Suppressor macrophage treated with lipopolysaccharide for 4 hours (primary cell): Measurements from ENCODE around the gene PCDHGB5.
A peak's percentile ranks its signal among the peaks of the same experiment; 100 is the strongest.
"Not testable (repeated sequence)": the region's sequence is repeated elsewhere in the genome, so short reads cannot be mapped to it uniquely, and the experiment has no call there.

Source experiments
- DNase-seq: peaks from one replicate; pipeline ENCODE4 v3.0.0-alpha.2; 2020

The PCDHGB5 gene

DNA sequence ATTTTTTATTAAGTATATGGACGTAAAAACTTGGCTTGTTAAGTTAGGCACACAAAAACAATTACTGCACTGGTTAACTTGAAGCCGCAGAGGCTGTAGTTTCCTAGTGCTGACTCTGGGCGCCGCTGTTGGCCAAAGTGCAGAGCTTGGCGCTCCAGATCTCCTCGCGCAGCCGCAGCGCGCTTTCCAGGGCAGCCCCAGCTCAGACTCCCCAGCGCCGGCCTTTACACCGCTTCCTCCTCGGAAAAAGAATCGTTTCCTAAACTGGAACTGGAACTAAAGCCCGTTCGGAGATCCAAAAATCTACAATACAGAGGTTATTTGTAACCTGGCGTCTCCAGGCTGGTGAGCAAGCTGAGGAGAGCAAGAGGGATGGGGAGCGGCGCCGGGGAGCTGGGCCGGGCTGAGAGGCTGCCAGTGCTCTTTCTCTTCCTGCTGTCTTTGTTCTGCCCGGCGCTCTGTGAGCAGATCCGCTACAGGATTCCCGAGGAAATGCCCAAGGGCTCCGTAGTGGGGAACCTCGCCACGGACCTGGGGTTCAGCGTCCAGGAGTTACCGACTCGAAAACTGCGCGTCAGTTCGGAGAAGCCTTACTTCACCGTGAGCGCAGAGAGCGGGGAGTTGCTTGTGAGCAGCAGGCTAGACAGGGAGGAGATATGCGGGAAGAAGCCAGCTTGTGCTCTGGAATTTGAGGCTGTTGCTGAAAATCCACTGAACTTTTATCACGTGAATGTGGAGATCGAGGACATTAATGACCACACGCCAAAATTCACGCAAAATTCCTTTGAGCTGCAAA is at the start of gene PCDHGB5:
TSS of gene PCDHGB5 (plus strand) at position 192 of the 796 bp plus-strand sequence. CDS start at position 373, 181 bp downstream.
- peak; percentile 51 for DNase-seq

DNA sequence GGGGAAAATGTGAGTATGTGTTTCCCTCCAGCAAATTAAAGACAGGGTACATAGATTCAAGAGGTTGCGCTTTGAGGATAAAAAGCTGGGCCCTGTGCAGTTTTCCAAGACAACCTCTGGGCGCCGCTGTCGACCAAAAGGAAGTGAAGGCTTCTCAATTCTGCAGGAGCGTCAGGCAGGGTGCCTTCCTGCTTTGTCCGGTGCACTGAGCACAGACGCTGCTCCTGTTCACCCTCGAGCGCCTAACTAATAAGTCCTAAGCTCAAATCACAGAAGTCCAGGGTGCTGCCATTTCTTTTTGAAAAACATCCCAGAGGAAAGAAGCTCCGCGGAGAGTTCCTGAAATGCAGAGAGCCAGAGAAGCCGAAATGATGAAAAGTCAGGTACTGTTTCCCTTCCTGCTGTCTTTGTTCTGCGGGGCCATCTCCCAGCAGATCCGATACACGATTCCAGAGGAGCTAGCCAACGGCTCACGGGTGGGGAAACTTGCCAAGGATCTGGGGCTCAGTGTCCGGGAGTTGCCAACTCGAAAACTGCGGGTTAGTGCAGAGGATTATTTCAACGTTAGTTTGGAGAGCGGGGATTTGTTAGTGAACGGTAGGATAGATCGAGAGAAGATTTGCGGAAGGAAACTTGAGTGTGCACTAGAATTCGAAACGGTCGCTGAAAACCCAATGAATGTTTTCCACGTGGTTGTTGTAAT is 47.7 kb upstream of the PCDHGB5 start, which contains the start of gene PCDHGB1:
TSS of gene PCDHGB1 (plus strand) at position 183 of the 703 bp plus-strand sequence. CDS start at position 345, 162 bp downstream.
- DNase-seq: no peak

DNA sequence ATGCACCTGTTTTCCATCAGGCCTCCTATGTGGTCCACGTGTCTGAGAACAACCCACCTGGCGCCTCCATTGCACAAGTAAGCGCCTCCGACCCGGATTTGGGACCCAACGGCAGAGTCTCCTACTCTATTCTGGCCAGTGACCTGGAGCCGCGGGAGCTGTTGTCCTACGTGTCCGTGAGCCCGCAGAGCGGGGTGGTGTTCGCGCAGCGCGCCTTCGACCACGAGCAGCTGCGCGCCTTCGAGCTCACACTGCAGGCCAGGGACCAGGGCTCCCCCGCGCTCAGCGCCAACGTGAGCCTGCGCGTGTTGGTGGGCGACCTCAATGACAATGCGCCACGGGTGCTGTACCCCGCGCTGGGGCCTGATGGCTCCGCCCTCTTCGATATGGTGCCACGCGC is 46.2 kb upstream of the PCDHGB5 start:
- no peak for DNase-seq

DNA sequence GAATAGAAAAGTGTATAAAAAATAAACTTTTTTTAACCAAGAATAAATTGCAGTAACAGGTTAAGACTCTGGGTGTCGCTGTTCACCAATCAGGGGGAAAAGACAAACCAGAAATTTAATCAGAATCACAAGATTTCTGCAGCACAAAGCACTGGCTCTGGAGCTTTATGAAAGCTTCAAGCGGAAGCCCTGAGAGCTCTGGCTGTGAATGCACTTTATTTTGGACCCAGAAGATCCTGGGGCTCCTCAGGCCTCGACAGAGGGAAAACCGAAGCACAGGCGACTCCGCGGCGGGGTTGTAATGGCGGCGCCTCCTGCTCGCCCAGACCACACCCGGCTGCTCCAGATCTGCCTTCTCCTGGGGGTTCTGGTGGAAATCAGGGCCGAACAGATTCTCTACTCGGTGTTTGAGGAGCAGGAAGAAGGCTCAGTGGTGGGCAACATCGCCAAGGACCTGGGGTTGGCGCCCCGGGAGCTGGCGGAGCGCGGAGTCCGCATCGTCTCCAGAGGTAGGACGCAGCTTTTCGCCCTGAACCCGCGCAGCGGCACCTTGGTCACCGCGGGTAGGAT is 42.8 kb upstream of the PCDHGB5 start, which contains the start of gene PCDHGA4:
TSS of gene PCDHGA4 (plus strand) at position 122 of the 570 bp plus-strand sequence. CDS start at position 209, 87 bp downstream.
- no peak for DNase-seq

DNA sequence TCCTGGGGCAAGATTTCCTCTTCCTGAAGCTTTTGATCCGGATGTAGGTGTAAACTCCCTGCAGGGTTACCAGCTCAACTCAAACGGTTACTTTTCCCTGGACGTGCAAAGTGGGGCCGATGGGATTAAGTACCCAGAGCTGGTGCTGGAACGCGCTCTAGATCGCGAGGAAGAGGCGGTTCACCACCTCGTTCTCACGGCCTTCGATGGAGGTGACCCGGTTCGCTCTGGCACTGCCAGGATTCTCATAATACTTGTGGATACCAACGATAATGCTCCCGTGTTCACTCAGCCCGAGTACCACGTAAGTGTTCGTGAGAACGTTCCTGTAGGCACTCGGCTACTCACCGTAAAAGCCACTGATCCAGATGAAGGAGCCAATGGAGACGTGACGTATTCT is 42.1 kb upstream of the PCDHGB5 start:
- no peak for DNase-seq

DNA sequence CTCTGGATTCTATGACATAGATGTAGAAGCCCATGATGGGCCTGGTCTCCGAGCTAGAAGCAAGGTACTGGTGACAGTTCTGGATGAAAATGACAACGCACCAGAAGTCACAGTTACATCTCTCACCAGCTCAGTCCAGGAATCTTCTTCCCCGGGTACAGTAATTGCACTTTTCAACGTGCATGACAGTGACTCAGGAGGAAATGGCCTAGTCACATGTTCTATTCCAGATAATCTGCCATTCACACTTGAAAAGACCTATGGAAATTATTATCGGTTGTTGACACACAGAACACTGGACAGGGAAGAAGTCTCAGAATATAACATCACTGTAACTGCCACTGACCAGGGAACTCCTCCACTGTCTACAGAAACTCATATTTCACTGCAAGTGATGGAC is 41.6 kb upstream of the PCDHGB5 start:
- DNase-seq: no peak

DNA sequence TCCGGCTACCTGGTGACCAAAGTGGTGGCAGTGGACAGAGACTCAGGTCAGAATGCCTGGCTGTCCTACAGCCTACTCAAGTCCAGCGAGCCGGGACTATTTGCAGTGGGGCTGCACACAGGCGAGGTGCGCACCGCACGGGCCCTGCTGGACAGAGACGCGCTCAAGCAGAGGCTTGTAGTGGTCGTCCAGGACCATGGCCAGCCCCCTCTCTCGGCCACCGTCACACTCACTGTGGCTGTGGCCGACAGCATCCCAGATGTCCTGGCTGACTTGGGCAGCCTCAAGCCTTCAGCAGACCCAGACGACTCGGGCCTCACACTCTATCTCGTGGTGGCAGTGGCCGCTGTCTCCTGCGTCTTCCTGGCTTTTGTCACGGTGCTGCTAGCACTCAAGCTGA is 40.8 kb upstream of the PCDHGB5 start:
- DNase-seq: no peak

DNA sequence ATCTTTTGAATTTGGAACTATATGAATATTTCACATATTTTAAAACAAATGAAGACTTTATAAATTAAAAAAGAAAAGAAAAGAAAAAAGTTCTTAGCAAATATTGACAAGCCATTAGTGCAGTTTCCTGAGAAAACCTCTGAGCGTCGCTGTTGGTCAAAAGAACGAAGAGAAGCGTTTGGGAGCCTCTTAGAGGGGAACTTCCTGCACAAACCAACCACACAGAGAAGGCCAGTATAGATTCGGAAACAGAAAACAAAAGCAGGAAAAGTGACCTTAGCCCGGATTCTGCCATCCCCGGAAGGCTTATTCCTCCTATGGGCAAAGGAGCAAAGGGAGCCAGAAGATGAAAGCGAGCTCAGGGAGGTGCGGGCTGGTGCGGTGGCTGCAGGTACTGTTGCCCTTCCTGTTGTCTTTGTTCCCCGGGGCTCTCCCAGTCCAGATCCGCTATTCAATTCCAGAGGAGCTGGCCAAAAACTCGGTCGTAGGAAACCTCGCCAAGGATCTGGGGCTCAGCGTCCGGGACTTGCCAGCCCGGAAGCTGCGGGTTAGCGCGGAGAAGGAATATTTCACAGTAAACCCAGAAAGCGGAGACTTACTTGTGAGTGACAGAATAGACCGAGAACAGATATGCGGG is 37.8 kb upstream of the PCDHGB5 start, which contains the start of gene PCDHGB2:
TSS of gene PCDHGB2 (plus strand) at position 205 of the 637 bp plus-strand sequence. CDS start at position 347, 142 bp downstream.
- peak; percentile 29 for DNase-seq

DNA sequence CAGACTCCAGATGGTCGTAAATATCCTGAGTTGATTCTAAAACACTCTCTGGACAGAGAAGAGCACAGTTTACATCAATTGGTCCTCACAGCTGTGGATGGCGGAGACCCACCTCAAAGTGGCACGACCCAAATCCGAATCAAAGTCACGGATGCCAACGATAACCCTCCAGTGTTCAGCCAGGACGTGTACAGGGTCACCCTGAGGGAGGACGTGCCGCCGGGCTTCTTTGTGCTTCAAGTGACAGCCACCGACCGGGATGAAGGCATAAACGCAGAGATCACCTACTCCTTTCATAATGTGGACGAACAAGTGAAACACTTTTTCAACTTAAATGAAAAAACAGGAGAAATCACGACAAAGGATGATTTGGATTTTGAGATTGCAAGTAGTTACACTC is 37.1 kb upstream of the PCDHGB5 start:
- no peak for DNase-seq

DNA sequence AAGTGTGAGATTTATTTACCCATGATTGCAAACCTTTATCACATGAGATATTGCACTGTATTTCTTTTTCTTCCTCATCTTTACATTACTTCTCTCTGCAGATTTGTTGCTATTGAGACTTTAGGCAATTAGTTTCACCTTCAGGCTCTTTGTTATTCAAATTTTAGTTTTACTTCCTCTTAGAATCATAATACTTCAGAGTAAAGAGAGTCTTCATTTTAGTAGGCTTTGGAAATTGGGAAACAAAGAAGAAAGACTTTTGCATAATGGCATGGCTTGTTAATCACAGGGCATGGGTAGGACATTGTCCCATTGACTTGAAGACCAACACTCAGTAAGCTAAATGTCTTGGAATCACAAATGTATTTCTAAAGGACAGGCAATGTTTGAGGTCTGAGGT is 35.0 kb upstream of the PCDHGB5 start:
- DNase-seq: no peak

DNA sequence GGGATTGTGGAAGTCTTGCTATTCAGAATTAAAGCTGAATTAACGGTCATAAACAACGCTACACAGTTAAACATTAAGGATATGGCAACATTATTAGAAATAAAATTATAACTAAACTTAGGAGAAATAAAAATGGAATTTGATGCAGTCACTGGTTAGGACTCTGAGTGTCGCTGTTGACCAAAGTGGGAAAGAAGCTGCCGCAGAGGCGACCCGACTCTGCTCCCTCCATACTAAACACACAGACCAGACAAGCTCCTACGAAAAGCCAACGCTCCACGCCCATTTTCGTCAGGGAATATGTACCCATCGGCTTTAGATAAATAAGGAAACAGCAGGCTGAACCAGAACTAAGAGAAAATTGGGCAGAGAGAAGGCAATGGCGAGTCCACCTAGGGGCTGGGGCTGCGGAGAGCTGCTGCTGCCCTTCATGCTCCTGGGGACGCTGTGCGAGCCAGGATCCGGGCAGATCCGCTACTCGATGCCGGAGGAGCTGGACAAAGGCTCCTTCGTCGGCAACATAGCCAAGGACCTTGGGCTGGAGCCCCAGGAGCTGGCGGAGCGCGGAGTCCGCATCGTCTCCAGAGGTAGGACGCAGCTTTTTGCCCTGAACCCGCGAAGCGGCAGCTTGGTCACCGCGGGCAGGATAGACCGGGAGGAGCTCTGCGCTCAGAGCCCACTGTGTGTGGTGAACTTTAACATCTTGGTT is 33.6 kb upstream of the PCDHGB5 start, which contains the start of gene PCDHGA5:
TSS of gene PCDHGA5 (plus strand) at position 211 of the 709 bp plus-strand sequence. CDS start at position 380, 169 bp downstream.
- DNase-seq: no peak

DNA sequence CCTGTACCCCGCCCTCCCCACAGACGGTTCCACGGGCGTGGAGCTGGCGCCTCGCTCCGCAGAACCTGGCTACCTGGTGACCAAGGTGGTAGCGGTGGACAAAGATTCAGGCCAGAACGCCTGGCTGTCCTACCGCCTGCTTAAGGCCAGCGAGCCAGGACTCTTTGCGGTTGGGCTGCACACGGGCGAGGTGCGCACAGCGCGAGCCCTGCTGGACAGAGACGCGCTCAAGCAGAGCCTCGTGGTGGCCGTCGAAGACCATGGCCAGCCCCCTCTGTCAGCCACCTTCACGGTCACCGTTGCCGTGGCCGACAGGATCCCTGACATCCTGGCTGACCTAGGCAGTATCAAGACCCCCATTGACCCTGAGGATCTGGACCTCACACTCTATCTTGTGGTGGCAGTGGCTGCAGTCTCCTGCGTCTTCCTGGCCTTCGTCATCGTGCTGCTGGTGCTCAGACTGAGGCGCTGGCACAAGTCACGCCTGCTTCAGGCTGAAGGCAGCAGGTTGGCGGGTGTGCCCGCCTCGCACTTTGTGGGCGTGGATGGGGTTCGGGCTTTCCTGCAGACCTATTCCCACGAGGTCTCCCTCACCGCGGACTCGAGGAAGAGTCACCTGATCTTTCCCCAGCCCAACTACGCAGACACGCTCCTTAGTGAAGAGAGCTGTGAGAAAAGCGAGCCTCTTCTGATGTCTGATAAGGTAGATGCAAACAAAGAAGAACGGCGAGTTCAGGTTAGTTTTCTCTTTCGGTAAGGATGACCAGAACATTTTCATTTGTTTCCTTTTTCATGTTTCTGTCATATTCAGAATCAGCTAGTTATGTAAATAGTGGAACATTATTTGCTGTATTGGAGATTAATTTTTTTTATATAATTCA is 31.5 kb upstream of the PCDHGB5 start:
- DNase-seq: no peak

DNA sequence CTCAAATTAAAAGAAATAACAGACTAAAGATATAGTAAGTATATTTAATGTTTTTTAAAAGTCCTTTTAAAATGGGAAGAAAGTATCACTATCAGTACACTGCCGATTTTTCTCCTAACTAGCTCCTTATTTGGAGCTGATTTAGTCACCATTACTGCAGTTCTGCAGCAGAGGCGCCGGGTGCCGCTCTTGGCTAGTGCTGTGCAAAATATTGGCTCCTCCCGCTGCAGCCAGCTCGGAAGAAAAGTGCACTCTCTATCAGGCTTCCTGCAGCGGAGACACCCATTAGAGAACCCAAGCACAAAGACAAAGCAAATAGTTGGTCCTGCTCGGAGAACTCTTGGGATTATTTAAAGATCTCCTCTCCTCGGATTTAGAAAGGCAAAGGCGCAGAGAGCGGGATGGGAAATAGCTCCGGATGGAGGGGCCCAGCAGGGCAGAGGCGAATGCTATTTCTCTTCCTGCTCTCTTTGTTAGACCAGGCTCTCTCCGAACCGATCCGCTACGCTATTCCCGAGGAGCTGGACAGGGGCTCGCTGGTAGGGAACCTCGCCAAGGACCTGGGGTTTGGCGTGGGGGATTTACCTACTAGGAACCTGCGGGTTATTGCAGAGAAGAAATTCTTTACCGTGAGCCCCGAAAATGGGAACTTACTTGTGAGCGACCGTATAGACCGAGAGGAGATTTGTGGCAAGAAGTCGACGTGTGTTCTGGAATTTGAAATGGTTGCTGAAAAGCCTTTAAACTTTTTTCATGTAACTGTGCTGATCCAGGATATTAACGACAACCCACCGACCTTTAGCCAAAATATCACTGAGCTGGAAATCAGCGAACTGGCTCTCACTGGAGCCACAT is 27.5 kb upstream of the PCDHGB5 start, which contains the start of gene PCDHGB3:
TSS of gene PCDHGB3 (plus strand) at position 249 of the 855 bp plus-strand sequence. CDS start at position 402, 153 bp downstream.
- peak; percentile 22 for DNase-seq

DNA sequence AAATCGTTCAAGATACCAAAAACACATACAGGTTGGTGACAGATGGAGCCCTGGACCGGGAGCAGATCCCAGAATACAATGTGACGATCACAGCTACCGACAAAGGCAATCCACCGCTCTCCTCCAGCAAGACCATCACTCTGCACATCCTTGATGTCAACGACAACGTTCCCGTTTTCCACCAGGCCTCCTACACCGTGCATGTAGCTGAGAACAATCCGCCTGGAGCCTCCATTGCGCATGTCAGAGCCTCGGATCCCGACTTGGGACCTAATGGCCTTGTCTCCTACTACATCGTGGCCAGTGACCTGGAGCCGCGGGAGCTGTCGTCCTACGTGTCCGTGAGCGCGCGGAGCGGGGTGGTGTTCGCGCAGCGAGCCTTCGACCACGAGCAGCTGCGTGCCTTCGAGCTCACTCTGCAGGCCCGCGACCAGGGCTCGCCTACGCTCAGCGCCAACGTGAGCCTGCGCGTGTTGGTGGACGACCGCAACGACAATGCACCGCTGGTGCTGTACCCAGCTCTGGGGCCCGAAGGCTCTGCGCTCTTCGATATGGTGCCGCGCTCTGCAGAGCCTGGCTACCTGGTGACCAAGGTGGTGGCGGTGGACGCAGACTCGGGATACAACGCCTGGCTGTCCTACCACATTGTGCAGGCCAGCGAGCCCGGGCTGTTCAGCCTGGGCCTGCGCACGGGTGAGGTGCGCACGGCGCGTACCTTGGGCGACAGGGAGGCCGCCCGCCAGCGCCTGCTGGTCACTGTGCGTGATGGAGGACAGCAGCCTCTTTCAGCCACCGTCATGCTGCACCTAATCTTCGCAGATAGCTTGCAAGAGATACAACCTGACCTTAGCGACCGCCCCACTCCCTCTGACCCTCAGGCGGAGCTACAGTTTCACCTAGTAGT is 25.9 kb upstream of the PCDHGB5 start:
- DNase-seq: no peak

DNA sequence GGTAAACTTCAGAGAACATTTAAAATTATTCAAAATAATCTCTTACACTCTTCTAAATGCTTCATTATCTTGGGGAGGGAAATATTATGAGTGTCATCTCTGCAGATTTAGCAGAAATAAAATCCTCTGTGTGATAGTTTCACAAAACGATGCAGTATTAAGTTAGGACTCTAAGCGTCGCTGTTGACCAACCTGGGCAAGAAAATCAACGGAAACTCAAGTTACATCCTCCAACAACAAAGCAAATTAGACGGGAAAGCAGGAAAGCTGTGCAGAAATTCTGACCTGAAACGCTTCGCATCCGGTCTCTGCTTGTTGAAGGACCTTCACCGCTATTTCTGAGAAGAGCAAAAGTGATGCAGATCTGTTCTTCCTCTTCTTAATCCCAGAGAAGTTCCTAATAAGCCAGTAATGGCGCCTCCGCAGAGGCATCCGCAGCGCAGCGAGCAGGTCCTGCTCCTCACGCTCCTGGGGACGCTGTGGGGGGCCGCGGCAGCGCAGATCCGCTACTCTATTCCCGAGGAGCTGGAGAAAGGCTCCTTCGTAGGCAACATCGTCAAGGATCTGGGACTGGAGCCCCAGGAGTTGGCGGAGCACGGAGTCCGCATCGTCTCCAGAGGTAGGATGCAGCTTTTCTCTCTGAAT is 24.0 kb upstream of the PCDHGB5 start, which contains the start of gene PCDHGA6:
TSS of gene PCDHGA6 (plus strand) at position 219 of the 645 bp plus-strand sequence. CDS start at position 412, 193 bp downstream.
- no peak for DNase-seq

DNA sequence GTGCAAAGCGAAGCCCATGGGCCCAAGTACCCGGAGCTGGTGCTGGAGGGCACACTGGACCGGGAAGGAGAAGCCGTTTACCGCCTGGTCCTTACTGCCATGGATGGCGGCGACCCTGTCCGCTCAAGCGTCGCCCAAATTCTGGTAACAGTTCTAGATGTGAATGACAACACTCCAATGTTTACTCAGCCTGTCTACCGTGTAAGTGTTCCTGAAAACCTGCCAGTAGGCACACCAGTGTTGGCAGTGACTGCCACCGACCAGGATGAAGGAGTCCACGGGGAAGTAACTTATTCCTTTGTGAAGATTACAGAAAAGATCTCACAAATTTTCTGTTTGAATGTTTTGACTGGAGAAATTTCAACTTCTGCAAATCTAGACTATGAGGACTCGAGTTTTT is 23.1 kb upstream of the PCDHGB5 start:
- no peak for DNase-seq

DNA sequence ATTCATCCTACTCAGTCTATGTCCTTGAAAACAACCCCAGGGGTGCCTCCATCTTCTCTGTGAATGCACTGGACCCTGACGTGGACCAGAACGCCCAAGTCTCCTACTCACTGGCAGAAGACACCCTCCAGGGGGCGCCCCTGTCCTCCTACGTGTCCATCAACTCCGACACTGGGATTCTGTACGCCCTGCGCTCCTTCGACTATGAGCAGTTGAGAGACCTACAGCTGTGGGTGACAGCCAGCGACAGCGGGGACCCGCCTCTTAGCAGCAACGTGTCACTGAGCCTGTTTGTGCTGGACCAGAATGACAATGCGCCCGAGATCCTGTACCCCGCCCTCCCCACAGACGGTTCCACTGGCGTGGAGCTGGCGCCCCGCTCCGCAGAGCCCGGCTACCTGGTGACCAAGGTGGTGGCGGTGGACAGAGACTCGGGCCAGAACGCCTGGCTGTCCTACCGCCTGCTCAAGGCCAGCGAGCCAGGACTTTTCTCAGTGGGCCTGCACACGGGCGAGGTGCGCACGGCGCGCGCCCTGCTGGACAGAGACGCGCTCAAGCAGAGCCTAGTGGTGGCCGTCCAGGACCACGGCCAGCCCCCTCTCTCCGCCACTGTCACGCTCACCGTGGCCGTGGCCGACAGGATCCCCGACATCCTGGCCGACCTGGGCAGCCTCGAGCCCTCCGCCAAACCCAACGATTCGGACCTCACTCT is 22.1 kb upstream of the PCDHGB5 start:
- DNase-seq: not testable (repeated sequence)
